H9 (cell line): ENCODE results near the gene NACC2. TPM values are rescaled to one million over a fixed set of nuclear protein-coding genes. Genes with fewer than 3 reads are reported as not detected.

ENCODE experiments used
- DNase-seq: peaks from one replicate; pipeline ENCODE4 v3.0.0-alpha.2; 2017
- H2AFZ ChIP-seq: one replicate; pipeline ENCODE4 v1.6.1; 2013; ENCODE audit warnings: mild to moderate bottlenecking, low read length, control low read depth, moderate library complexity
- H2AK5ac ChIP-seq: 2 replicates; pipeline ENCODE4 v1.6.1; 2013; ENCODE audit warnings: low read length, control low read depth, mixed read lengths; ENCODE audit not compliant: insufficient read length
- H2BK120ac ChIP-seq: one replicate; pipeline ENCODE4 v1.6.1; 2013; ENCODE audit warnings: low read depth, mild to moderate bottlenecking, low read length, control low read depth, inconsistent platforms; ENCODE audit not compliant: poor library complexity, severe bottlenecking
- H2BK12ac ChIP-seq: 2 replicates; pipeline ENCODE4 v1.6.1; 2013; ENCODE audit warnings: low read length, control low read depth, mixed read lengths, low read depth; ENCODE audit not compliant: insufficient read length
- H2BK15ac ChIP-seq: 2 replicates; pipeline ENCODE4 v1.6.1; 2013; ENCODE audit warnings: low read depth, low read length, control low read depth
- H2BK20ac ChIP-seq: one replicate; pipeline ENCODE4 v1.6.1; 2013; ENCODE audit warnings: low read depth, mild to moderate bottlenecking, low read length, control low read depth, inconsistent platforms; ENCODE audit not compliant: poor library complexity, severe bottlenecking
- H2BK5ac ChIP-seq: 2 replicates; pipeline ENCODE4 v1.6.1; 2013; ENCODE audit warnings: low read length, control low read depth, mixed read lengths; ENCODE audit not compliant: insufficient read length
- H3K14ac ChIP-seq: 2 replicates; pipeline ENCODE4 v1.6.1; 2013; ENCODE audit warnings: low read length, control low read depth; ENCODE audit not compliant: insufficient read depth
- H3K18ac ChIP-seq: 2 replicates; pipeline ENCODE4 v1.6.1; 2013; ENCODE audit warnings: low read depth, mild to moderate bottlenecking, mixed read lengths, low read length, control low read depth; ENCODE audit not compliant: insufficient read length
- H3K23ac ChIP-seq: 2 replicates; pipeline ENCODE4 v1.6.1; 2013; ENCODE audit warnings: low read length, control low read depth, mixed read lengths, low read depth; ENCODE audit not compliant: insufficient read length
- H3K23me2 ChIP-seq: 2 replicates; pipeline ENCODE4 v1.6.1; 2013; ENCODE audit warnings: low read depth, mild to moderate bottlenecking, mixed read lengths, low read length, control low read depth; ENCODE audit not compliant: insufficient read length, poor library complexity, severe bottlenecking
- H3K27ac ChIP-seq: 2 replicates; pipeline ENCODE4 v1.5.1; 2013; ENCODE audit warnings: low read length, control low read depth, mixed read lengths, low read depth; ENCODE audit not compliant: insufficient read length
- H3K27me3 ChIP-seq: 2 replicates; pipeline ENCODE4 v1.6.1; 2013; ENCODE audit warnings: low read length, control low read depth, inconsistent platforms; ENCODE audit not compliant: insufficient read depth
- H3K4ac ChIP-seq: 2 replicates; pipeline ENCODE4 v1.6.1; 2013; ENCODE audit warnings: low read depth, mild to moderate bottlenecking, control low read depth, inconsistent platforms, low read length, moderate library complexity
- H3K4me1 ChIP-seq: 2 replicates; pipeline ENCODE4 v1.6.1; 2013; ENCODE audit warnings: low read length, control low read depth, inconsistent platforms; ENCODE audit not compliant: insufficient read depth
- H3K4me2 ChIP-seq: 2 replicates; pipeline ENCODE4 v1.6.1; 2013; ENCODE audit warnings: low read length, control low read depth, mixed read lengths; ENCODE audit not compliant: insufficient read length, insufficient read depth
- H3K56ac ChIP-seq: 2 replicates; pipeline ENCODE4 v1.6.1; 2013; ENCODE audit warnings: low read depth, mild to moderate bottlenecking, mixed read lengths, low read length, control low read depth; ENCODE audit not compliant: insufficient read length
- H3K79me1 ChIP-seq: 2 replicates; pipeline ENCODE4 v1.6.1; 2013; ENCODE audit warnings: low read depth, mild to moderate bottlenecking, moderate library complexity, low read length, control low read depth, inconsistent platforms; ENCODE audit not compliant: insufficient read depth, poor library complexity, severe bottlenecking
- H3K79me2 ChIP-seq: 2 replicates; pipeline ENCODE4 v1.6.1; 2013; ENCODE audit warnings: low read length, control low read depth, inconsistent platforms; ENCODE audit not compliant: insufficient read depth
- H3K9ac ChIP-seq: 2 replicates; pipeline ENCODE4 v1.6.1; 2013; ENCODE audit warnings: low read length, control low read depth, mixed read lengths; ENCODE audit not compliant: insufficient read length; ENCODE audit errors: extremely low read depth
- H3K9me3 ChIP-seq: one replicate; pipeline ENCODE4 v1.6.1; 2013; ENCODE audit warnings: low read depth, low read length, inconsistent platforms; ENCODE audit not compliant: control insufficient read depth
- H3T11ph ChIP-seq: one replicate; pipeline ENCODE4 v1.6.1; 2013; ENCODE audit warnings: mild to moderate bottlenecking, low read length, control low read depth, inconsistent platforms
- H4K20me1 ChIP-seq: one replicate; pipeline ENCODE4 v1.6.1; 2013; ENCODE audit not compliant: control insufficient read depth, insufficient read length, insufficient read depth
- H4K5ac ChIP-seq: 2 replicates; pipeline ENCODE4 v1.6.1; 2013; ENCODE audit warnings: low read depth, mild to moderate bottlenecking, mixed read lengths, low read length, control low read depth; ENCODE audit not compliant: insufficient read length
- H4K8ac ChIP-seq: replicated peaks from 2 replicates; pipeline ENCODE4 v1.6.1; 2013; ENCODE audit warnings: low read length, control low read depth, mixed read lengths, low read depth; ENCODE audit not compliant: insufficient read length
- H4K91ac ChIP-seq: 2 replicates; pipeline ENCODE4 v1.6.1; 2013; ENCODE audit warnings: low read depth, mild to moderate bottlenecking, moderate library complexity, mixed read lengths, low read length, control low read depth; ENCODE audit not compliant: insufficient read length
- H3K27ac Mint-ChIP-seq, 3 experiments: 2 replicates in 2 of 3; 3 replicates in 1 of 3; pipeline ENCODE4 v1.8.0; 2020 to 2021; ENCODE audit warnings: mixed read lengths in 3 of 3, mild to moderate bottlenecking in 1 of 3, moderate library complexity in 1 of 3
- H3K27me3 Mint-ChIP-seq: 2 replicates; pipeline ENCODE4 v1.8.0; 2021; ENCODE audit warnings: low read depth, mild to moderate bottlenecking, moderate library complexity, mixed read lengths
- H3K36me3 Mint-ChIP-seq, 3 experiments: 2 replicates in 2 of 3; 3 replicates in 1 of 3; pipeline ENCODE4 v1.8.0; 2020 to 2021; ENCODE audit warnings: low read depth in 3 of 3, mixed read lengths in 3 of 3; ENCODE audit not compliant: insufficient read depth in 1 of 3
- H3K4me1 Mint-ChIP-seq, 2 experiments: 2 replicates each; pipeline ENCODE4 v1.8.0; 2020; ENCODE audit warnings: mixed read lengths in 2 of 2
- H3K4me3 Mint-ChIP-seq, 2 experiments: 2 replicates in 1 of 2; 3 replicates in 1 of 2; pipeline ENCODE4 v1.8.0; 2020 to 2021; ENCODE audit warnings: mild to moderate bottlenecking in 2 of 2, mixed read lengths in 2 of 2, moderate library complexity in 1 of 2
- H3K9me3 Mint-ChIP-seq, 2 experiments: 2 replicates in 1 of 2; 3 replicates in 1 of 2; pipeline ENCODE4 v1.8.0; 2020; ENCODE audit warnings: mild to moderate bottlenecking in 2 of 2, mixed read lengths in 2 of 2, moderate library complexity in 1 of 2
- WGBS: extraction: QIAGEN DNeasy Blood & Tissue Kit; methylation state at CpG from one replicate; pipeline ENCODE4 v1.1.7; 2013; ENCODE audit warnings: missing lambda C conversion rate, low lambda C conversion rate, mixed read lengths; ENCODE audit not compliant: insufficient read length; ENCODE audit errors: extremely low coverage; 5-methylcytosine and 5-hydroxymethylcytosine counted together
- total RNA-seq: library from RNA; stranded (reverse); gene quantifications from 2 replicates; pipeline ENCODE4 v1.2.1, GENCODE V29; 2021
- TF ChIP-seq, protein P1 (sequence below): fragments of 200-600 bp; sonication (generic); conservative IDR thresholded peaks from 3 replicates; pipeline ENCODE4 v1.8.0; 2021; ENCODE audit warnings: antibody characterized with exemption, mild to moderate bottlenecking

The NACC2 gene
- total RNA-seq, 1 experiment from 2014 or later: 11.5 TPM

DNA sequence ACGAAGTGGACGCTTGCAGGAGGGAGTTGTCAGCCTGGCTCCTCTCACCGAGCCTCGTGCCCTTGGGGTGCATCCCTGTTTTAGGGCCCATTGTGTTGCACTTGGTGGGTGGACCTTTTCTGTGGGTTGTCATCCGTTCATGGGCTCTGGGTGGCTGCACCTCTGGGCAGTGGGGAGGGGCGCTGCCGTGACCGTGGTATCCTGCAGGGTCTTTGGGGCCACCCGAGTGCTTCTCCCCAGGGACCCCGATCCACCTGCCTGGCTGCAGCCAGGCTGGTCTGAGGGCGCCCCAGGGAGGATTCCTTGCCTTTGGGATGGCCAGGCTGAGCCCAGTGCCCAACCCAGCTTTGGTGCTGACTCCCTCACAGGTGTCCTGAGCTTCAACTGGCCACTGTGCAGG, 92.9 kb downstream of the NACC2 start:
- Histone ChIP-seq H3K56ac (no peak overlapping the region), H3K9ac (no peak overlapping the region), H3K79me2 (no peaks in the 10 kb centered on the region), H3K4me1 (no peaks in the 10 kb centered on the region; the same call in 1 of the 2 replicates), H2BK12ac (no peak overlapping the region), H3T11ph (no peak overlapping the region), H2BK5ac (no peak overlapping the region), H2BK20ac (no peak overlapping the region), H3K79me1 (no peaks in the 10 kb centered on the region), H2BK120ac (no peak overlapping the region), H3K23ac (no peak overlapping the region), H4K91ac (no peak overlapping the region), H2AK5ac (no peak overlapping the region), H2BK15ac (no peak overlapping the region), H3K4me2 (no peak overlapping the region), H3K14ac (no peak overlapping the region; the same call in 1 of the 2 replicates), H3K9me3 (no peaks in the 10 kb centered on the region), H2AFZ (no peak overlapping the region), H3K4ac (no peak overlapping the region), H3K18ac (no peak overlapping the region), H3K27ac (no peak overlapping the region), H4K5ac (no peak overlapping the region), H3K27me3 (no peaks in the 10 kb centered on the region), H3K23me2 (no peaks in the 10 kb centered on the region), H4K20me1 (no peaks in the 10 kb centered on the region), H4K8ac (no peak overlapping the region)
- H3K27me3 Mint-ChIP-seq: no peaks in the 10 kb centered on the region
- H3K27ac Mint-ChIP-seq: no peak overlapping the region
- no peaks in the 10 kb centered on the region; a peak in 1 of 5 replicates for H3K9me3 Mint-ChIP-seq
- H3K36me3 Mint-ChIP-seq: 0 out of 7 replicates have a peak, but pooled peaks cover 0 to 1% (median 0%) of the 10 kb centered on the region in 3 experiments
- no peak overlapping the region for H3K4me3 Mint-ChIP-seq
- no CpG with 5 or more reads among the region's 11 CpGs for WGBS
- DNase-seq: no peak
- TF ChIP-seq, protein P1, sequence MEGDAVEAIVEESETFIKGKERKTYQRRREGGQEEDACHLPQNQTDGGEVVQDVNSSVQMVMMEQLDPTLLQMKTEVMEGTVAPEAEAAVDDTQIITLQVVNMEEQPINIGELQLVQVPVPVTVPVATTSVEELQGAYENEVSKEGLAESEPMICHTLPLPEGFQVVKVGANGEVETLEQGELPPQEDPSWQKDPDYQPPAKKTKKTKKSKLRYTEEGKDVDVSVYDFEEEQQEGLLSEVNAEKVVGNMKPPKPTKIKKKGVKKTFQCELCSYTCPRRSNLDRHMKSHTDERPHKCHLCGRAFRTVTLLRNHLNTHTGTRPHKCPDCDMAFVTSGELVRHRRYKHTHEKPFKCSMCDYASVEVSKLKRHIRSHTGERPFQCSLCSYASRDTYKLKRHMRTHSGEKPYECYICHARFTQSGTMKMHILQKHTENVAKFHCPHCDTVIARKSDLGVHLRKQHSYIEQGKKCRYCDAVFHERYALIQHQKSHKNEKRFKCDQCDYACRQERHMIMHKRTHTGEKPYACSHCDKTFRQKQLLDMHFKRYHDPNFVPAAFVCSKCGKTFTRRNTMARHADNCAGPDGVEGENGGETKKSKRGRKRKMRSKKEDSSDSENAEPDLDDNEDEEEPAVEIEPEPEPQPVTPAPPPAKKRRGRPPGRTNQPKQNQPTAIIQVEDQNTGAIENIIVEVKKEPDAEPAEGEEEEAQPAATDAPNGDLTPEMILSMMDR: no peak
- peaks cover 25 to 42% of the 10 kb centered on the region in 2 experiments for H3K4me1 Mint-ChIP-seq
